Activated naive CD4-positive, alpha-beta T cell treated with anti-CD3 and anti-CD28 coated beads for 36 hours (primary cell): ENCODE measurements around the gene RGS3. TPM values are rescaled to one million over a fixed set of nuclear protein-coding genes. Genes with fewer than 3 reads are reported as not detected.
"Not testable (repeated sequence)": the region's sequence is repeated elsewhere in the genome, so short reads cannot be mapped to it uniquely, and the experiment has no call there.

Source experiments
- CTCF ChIA-PET: fragments of 350-600 bp; sonication (Branson Sonifier 250); formaldehyde crosslinking; loops from one replicate; lab custom pipeline; 2021; ENCODE audit warnings: antibody characterized with exemption; lab: Charles Lee
- DNase-seq: peaks from one replicate; pipeline ENCODE4 v3.0.0-alpha.2; 2020
- H3K27ac Mint-ChIP-seq: one replicate; pipeline ENCODE4 v1.8.0; 2021; ENCODE audit warnings: mild to moderate bottlenecking, mixed read lengths
- H3K27me3 Mint-ChIP-seq: one replicate; pipeline ENCODE4 v1.8.0; 2021; ENCODE audit warnings: low read depth, mixed read lengths
- H3K36me3 Mint-ChIP-seq: one replicate; pipeline ENCODE4 v1.8.0; 2021; ENCODE audit warnings: low read depth, mixed read lengths
- H3K4me1 Mint-ChIP-seq: one replicate; pipeline ENCODE4 v1.8.0; 2021; ENCODE audit warnings: low read depth, mixed read lengths
- H3K4me3 Mint-ChIP-seq: one replicate; pipeline ENCODE4 v1.8.0; 2021; ENCODE audit warnings: mild to moderate bottlenecking, moderate library complexity, mixed read lengths
- H3K9me3 Mint-ChIP-seq: one replicate; pipeline ENCODE4 v1.8.0; 2021; ENCODE audit warnings: mixed read lengths
- intact Hi-C: fragments of 100-400 bp; cut with micrococcal nuclease; formaldehyde crosslinking; loops from one replicate; pipeline ENCODE4 v1.15.1; 2023
- total RNA-seq, 2 experiments: library from RNA; stranded (reverse); gene quantifications; one replicate each; pipeline ENCODE4 v1.2.3, GENCODE V29; 2021

Gene RGS3
- total RNA-seq, 2 experiments from 2014 or later, result 11.9 to 12.6 TPM

GRCh38 chr9:113638897-113639296 lies 175.4 kb downstream of the RGS3 start:
- intact Hi-C loops, result no loop called here
- no peaks in the 10 kb centered on the region for H3K36me3 Mint-ChIP-seq
- H3K27ac Mint-ChIP-seq, result no peak overlapping the region
- H3K9me3 Mint-ChIP-seq, result no peaks in the 10 kb centered on the region
- no peaks in the 10 kb centered on the region for H3K4me1 Mint-ChIP-seq
- no peak for DNase-seq
- H3K27me3 Mint-ChIP-seq, result peaks cover 3% of the 10 kb centered on the region
- H3K4me3 Mint-ChIP-seq, result no peak overlapping the region
- CTCF ChIA-PET, result interaction anchor here (1.0 to 1.3 kb wide), 4 partner anchors 10 to 44 kb away, joined by 3 to 7 read pairs (median 3); no protein-coding TSS in a partner anchor

- H3K36me3 Mint-ChIP-seq, intact Hi-C loops, H3K9me3 Mint-ChIP-seq, H3K27ac Mint-ChIP-seq, DNase-seq, H3K4me3 Mint-ChIP-seq, H3K27me3 Mint-ChIP-seq, H3K4me1 Mint-ChIP-seq: not testable (repeated sequence)
- CTCF ChIA-PET, result interaction anchor here (1.3 kb wide), 1 partner anchor 10 kb away, joined by 3 read pairs; no protein-coding TSS in a partner anchor
Measured at GRCh38 chr9:113639411-113639970, 176.0 kb downstream of the RGS3 start.

- H3K4me3 Mint-ChIP-seq, result no peak overlapping the region
- intact Hi-C loops, result no loop called here
- H3K27ac Mint-ChIP-seq, result no peak overlapping the region
- no peaks in the 10 kb centered on the region for H3K4me1 Mint-ChIP-seq
- H3K36me3 Mint-ChIP-seq, result no peaks in the 10 kb centered on the region
- no peak for DNase-seq
- CTCF ChIA-PET, result interaction anchor here (0.7 to 1.0 kb wide), 2 partner anchors 14 to 49 kb away, joined by 3 read pairs; no protein-coding TSS in a partner anchor
- peaks cover 3% of the 10 kb centered on the region for H3K27me3 Mint-ChIP-seq
- no peaks in the 10 kb centered on the region for H3K9me3 Mint-ChIP-seq
Measured at GRCh38 chr9:113640418-113640817, 176.9 kb downstream of the RGS3 start.

- CTCF ChIA-PET, result interaction anchor here (0.7 to 1.0 kb wide), 2 partner anchors 13 to 49 kb away, joined by 3 read pairs; no protein-coding TSS in a partner anchor
Measured at GRCh38 chr9:113641100-113641885, 177.8 kb downstream of the RGS3 start.

GRCh38 chr9:113644321-113644720 lies 180.8 kb downstream of the RGS3 start:
- CTCF ChIA-PET, result interaction anchor here (0.6 to 1.2 kb wide), 3 partner anchors 10 to 741 kb away, joined by 3 to 7 read pairs (median 3); no protein-coding TSS in a partner anchor
- no peak overlapping the region for H3K4me3 Mint-ChIP-seq

More at GRCh38 chr9:113641100-113641885, 177.8 kb downstream of the RGS3 start:
- Mint-ChIP-seq H3K36me3 (no peaks in the 10 kb centered on the region), H3K4me1 (no peaks in the 10 kb centered on the region), H3K27ac (no peak overlapping the region), H3K4me3 (no peak overlapping the region), H3K9me3 (no peaks in the 10 kb centered on the region), H3K27me3 (peaks cover 3% of the 10 kb centered on the region)
- intact Hi-C loops, result no loop called here
- no peak for DNase-seq

GRCh38 chr9:113645227-113645977 lies 181.9 kb downstream of the RGS3 start:
- intact Hi-C loops, result no loop called here
- no peak for DNase-seq
- Mint-ChIP-seq H3K4me3 (no peak overlapping the region), H3K36me3 (no peaks in the 10 kb centered on the region), H3K4me1 (no peaks in the 10 kb centered on the region), H3K9me3 (no peaks in the 10 kb centered on the region), H3K27ac (no peak overlapping the region), H3K27me3 (peaks cover 10% of the 10 kb centered on the region)
- CTCF ChIA-PET, result interaction anchor here (1.2 to 1.7 kb wide), 2 partner anchors 9 to 11 kb away, joined by 3 to 5 read pairs; no protein-coding TSS in a partner anchor

More at GRCh38 chr9:113644321-113644720, 180.8 kb downstream of the RGS3 start:
- no peak for DNase-seq
- Mint-ChIP-seq H3K27me3 (peaks cover 10% of the 10 kb centered on the region), H3K9me3 (no peaks in the 10 kb centered on the region), H3K36me3 (no peaks in the 10 kb centered on the region), H3K4me1 (no peaks in the 10 kb centered on the region), H3K27ac (no peak overlapping the region)
- intact Hi-C loops, result no loop called here

- no peaks in the 10 kb centered on the region for H3K9me3 Mint-ChIP-seq
- no peaks in the 10 kb centered on the region for H3K4me1 Mint-ChIP-seq
- DNase-seq, result no peak
- CTCF ChIA-PET, result interaction anchor here (1.2 to 1.7 kb wide), 2 partner anchors 9 to 10 kb away, joined by 3 to 5 read pairs; no protein-coding TSS in a partner anchor
- no peak overlapping the region for H3K4me3 Mint-ChIP-seq
- no peak overlapping the region for H3K27ac Mint-ChIP-seq
- no peaks in the 10 kb centered on the region for H3K36me3 Mint-ChIP-seq
- intact Hi-C loops, result no loop called here
- peaks cover 10% of the 10 kb centered on the region for H3K27me3 Mint-ChIP-seq
Measured at GRCh38 chr9:113645978-113646253, 182.4 kb downstream of the RGS3 start.

- no peak overlapping the region for H3K27ac Mint-ChIP-seq
- no peak overlapping the region for H3K4me3 Mint-ChIP-seq
- H3K27me3 Mint-ChIP-seq, result peaks cover 10% of the 10 kb centered on the region
- no peak for DNase-seq
- no peaks in the 10 kb centered on the region for H3K9me3 Mint-ChIP-seq
- H3K4me1 Mint-ChIP-seq, result no peaks in the 10 kb centered on the region
- intact Hi-C loops, result no loop called here
- CTCF ChIA-PET, result interaction anchor here (1.7 kb wide), 1 partner anchor 8 kb away, joined by 5 read pairs; no protein-coding TSS in a partner anchor
- H3K36me3 Mint-ChIP-seq, result no peaks in the 10 kb centered on the region
Measured at GRCh38 chr9:113646491-113646890, 183.0 kb downstream of the RGS3 start.

Other genes starting within 250 kb of the RGS3 start
- 10 to 100 TPM; 14.7 to 15.8 TPM for gene FKBP15, start 242.4 kb upstream of the RGS3 start, total RNA-seq
- gene SLC31A1, start 242.2 kb upstream of the RGS3 start, total RNA-seq, result 1 to 10 TPM; 8.1 to 8.2 TPM
- 10 to 100 TPM; 36.3 to 38.1 TPM for gene CDC26, start 188.2 kb upstream of the RGS3 start, total RNA-seq
- gene PRPF4, start 188.1 kb upstream of the RGS3 start, total RNA-seq, result 10 to 100 TPM; 39.9 to 44.3 TPM
- not detected for gene RNF183, start 160.4 kb upstream of the RGS3 start, total RNA-seq
- gene WDR31, start 123.5 kb upstream of the RGS3 start, total RNA-seq, result under 1 TPM; 0.81 to 0.88 TPM
- gene BSPRY, start 114.2 kb upstream of the RGS3 start, total RNA-seq, result 1 to 10 TPM; 7.7 to 8.3 TPM
- 1 to 10 TPM; 8.9 to 9.5 TPM for gene HDHD3, start 86.7 kb upstream of the RGS3 start, total RNA-seq
- gene ALAD, start 62.4 kb upstream of the RGS3 start, total RNA-seq, result 10 to 100 TPM; 16.1 to 17.7 TPM
- gene POLE3, start 53.1 kb upstream of the RGS3 start, total RNA-seq, result 10 to 100 TPM; 34.1 to 37.4 TPM
- under 1 TPM; 0.83 to 0.84 TPM for gene C9orf43, start 53.0 kb upstream of the RGS3 start, total RNA-seq